Sigmoid colon (tissue), 7 donors: Measurements from ENCODE around the gene ZNF644. TPM values are rescaled to one million over a fixed set of nuclear protein-coding genes. Genes with fewer than 3 reads are reported as not detected.

Experiments used
- DNase-seq: peaks from one replicate; pipeline ENCODE4 v3.0.0-alpha.2; 2019
- H3K27ac ChIP-seq, 4 donors: fragments of 200-600 bp; sonication (generic); one replicate each; pipeline ENCODE4 v1.5.1; 2016 to 2019; ENCODE audit warnings: mild to moderate bottlenecking in 1 of 4
- H3K27me3 ChIP-seq, 3 donors: fragments of 200-600 bp; sonication (generic); one replicate each; pipeline ENCODE4 v1.5.1; 2019; ENCODE audit warnings: mild to moderate bottlenecking in 1 of 3
- H3K36me3 ChIP-seq, 4 donors: fragments of 200-600 bp; sonication (generic); one replicate each; pipeline ENCODE4 v1.5.1; 2016 to 2019
- H3K4me1 ChIP-seq, 4 donors: fragments of 200-600 bp; sonication (generic); one replicate each; pipeline ENCODE4 v1.5.1; 2017 to 2019
- H3K4me3 ChIP-seq, 4 donors: fragments of 200-600 bp; sonication (generic); one replicate each; pipeline ENCODE4 v1.5.1; 2017 to 2019; ENCODE audit warnings: mild to moderate bottlenecking in 2 of 4, moderate library complexity in 1 of 4
- H3K9me3 ChIP-seq, 4 donors: fragments of 200-600 bp in 3 of 4; sonication (generic) in 3 of 4; one replicate each; pipeline versions ENCODE4 v1.5.1 to v1.6.1; 2013 to 2019
- EP300 ChIP-seq, 4 donors: sonication (generic); formaldehyde crosslinking; IDR thresholded peaks; one replicate each; pipeline ENCODE4 v1.6.1; 2017; ENCODE audit warnings: antibody characterized with exemption in 4 of 4
- POLR2A ChIP-seq, 2 donors: fragments of 450-650 bp; IDR thresholded peaks; one replicate each; pipeline ENCODE4 v1.6.1; 2016; ENCODE audit warnings: antibody characterized with exemption in 2 of 2, mild to moderate bottlenecking in 2 of 2, moderate library complexity in 2 of 2
- POLR2AphosphoS5 ChIP-seq, 4 donors: sonication (generic); formaldehyde crosslinking; IDR thresholded peaks; one replicate each; pipeline ENCODE4 v1.6.1; 2017; ENCODE audit warnings: antibody characterized with exemption in 4 of 4
- WGBS, 2 donors: extraction: QIAGEN DNeasy Blood & Tissue Kit; methylation state at CpG; one replicate each; pipeline ENCODE4 v1.1.7; 2013; 5-methylcytosine and 5-hydroxymethylcytosine counted together
- intact Hi-C: fragments of 100-400 bp; cut with DNase I; formaldehyde crosslinking; loops from one replicate; pipeline ENCODE4 v1.15.1; 2023
- polyA plus RNA-seq, 3 donors: library from polyadenylated mRNA; stranded (reverse); fragments of 200-250 nt; gene quantifications; one replicate each; pipeline ENCODE4 v1.2.3, GENCODE V29; 2013
- total RNA-seq, 4 donors: library from RNA; depleted of rRNA; stranded (reverse); fragments of >200 nt; gene quantifications; one replicate each; pipeline ENCODE4 v1.1.0, GENCODE V29; 2016
- TF ChIP-seq, protein P1 (sequence below), 4 experiments: fragments of 450-650 bp in 3 of 4; fragments of 200-600 bp in 1 of 4; IDR thresholded peaks; one replicate each; pipeline ENCODE4 v1.5.1; 2016 to 2019; ENCODE audit warnings: antibody characterized with exemption in 4 of 4, mild to moderate bottlenecking in 3 of 4, moderate library complexity in 2 of 4
- donor health status: healthy with polysubstance abuse.
- donor health status: Bipolar disorder and iron deficiency.
- donor health status: healthy.

Gene ZNF644
- total and polyA plus RNA-seq, 7 donors: 17.4 to 74.2 (median 55.1) TPM

DNA sequence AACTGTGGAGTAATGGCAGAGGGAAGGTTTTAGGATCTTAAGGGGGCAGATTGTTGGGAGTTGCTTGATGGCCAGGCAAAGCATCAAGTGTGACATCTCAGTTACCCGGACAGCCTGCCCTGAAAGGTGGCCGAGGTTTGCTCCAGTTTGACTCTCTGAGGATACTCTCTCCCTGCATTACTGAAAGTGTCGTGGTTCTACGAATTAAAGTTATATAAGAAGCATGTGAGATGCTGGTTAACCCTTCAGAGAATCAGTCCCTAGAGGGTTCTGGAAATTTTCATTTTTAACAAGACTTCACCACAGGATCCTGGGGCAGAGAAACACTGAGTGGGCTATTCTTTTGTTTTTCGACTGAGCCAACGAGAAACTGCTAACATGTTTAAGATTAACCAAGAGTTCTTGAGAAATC is 689 bp upstream of the ZNF644 start:
- Histone ChIP-seq H3K27ac (peak overlapping the region; percentile 95 to 100 (median 100)), H3K36me3 (no peaks in the 10 kb centered on the region), H3K4me3 (peak overlapping the region; percentile 74 to 97 (median 82)), H3K27me3 (no peaks in the 10 kb centered on the region), H3K4me1 (peaks cover 0 to 42% (median 34%) of the 10 kb centered on the region in 4 donors), H3K9me3 (no peaks in the 10 kb centered on the region)
- no peak for DNase-seq
- no peak for TF ChIP-seq EP300 (IDR thresholded peaks at IDR 0.05)
- TF ChIP-seq POLR2A (IDR thresholded peaks at IDR 0.05): no peak
- TF ChIP-seq, protein P1, sequence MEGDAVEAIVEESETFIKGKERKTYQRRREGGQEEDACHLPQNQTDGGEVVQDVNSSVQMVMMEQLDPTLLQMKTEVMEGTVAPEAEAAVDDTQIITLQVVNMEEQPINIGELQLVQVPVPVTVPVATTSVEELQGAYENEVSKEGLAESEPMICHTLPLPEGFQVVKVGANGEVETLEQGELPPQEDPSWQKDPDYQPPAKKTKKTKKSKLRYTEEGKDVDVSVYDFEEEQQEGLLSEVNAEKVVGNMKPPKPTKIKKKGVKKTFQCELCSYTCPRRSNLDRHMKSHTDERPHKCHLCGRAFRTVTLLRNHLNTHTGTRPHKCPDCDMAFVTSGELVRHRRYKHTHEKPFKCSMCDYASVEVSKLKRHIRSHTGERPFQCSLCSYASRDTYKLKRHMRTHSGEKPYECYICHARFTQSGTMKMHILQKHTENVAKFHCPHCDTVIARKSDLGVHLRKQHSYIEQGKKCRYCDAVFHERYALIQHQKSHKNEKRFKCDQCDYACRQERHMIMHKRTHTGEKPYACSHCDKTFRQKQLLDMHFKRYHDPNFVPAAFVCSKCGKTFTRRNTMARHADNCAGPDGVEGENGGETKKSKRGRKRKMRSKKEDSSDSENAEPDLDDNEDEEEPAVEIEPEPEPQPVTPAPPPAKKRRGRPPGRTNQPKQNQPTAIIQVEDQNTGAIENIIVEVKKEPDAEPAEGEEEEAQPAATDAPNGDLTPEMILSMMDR (IDR thresholded peaks at IDR 0.05): no peak
- TF ChIP-seq POLR2AphosphoS5 (IDR thresholded peaks at IDR 0.05): no peak
- intact Hi-C loops: loop anchor here (5.0 to 10.0 kb wide), 4 partner anchors 120 to 1028 kb away; partner anchors contain the start of genes CDC7 and ZNF326
- 67 to 69% methylated on average over 6 of the region's 6 CpGs for WGBS, 2 donors

DNA sequence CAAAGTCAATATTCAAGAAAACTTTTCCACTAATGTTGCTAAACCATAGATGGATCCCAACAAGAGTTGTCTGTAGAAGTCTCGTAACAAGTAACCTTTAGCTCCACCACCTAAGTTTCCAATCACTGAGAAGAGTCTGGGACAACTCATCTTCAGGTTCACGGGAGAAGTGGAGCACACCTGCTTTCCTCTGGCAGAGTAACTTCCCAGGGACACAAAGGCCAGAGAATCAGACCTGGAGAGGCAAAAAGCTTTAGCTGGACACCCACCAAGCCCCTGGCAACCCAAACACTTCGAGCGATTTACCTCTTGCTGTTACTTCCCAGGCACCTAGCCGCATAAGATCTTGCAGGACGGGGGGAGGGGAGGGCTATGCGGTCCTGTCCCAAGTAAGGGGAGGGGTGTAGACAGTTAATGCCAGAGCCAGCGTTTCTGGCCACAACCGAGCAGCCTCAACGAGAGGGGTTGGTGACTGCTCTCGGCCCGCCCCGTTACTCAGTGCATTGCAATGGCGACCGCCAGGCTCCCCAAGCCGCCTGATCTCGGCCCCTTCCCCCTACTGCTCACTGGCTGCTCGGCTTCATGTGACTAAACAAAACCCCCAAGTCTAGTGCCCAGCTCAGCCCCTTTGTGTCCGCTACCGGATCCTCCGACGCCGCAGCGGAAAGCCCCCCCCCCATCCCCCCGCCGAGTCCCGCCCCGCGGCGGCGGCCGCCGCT is 709 bp downstream of the ZNF644 start:
- intact Hi-C loops: loop anchor here (2.0 to 10.0 kb wide), 5 partner anchors 119 to 1026 kb away; partner anchors contain the start of genes CDC7 and ZNF326
- Histone ChIP-seq H3K27me3 (no peaks in the 10 kb centered on the region), H3K4me1 (peaks cover 0 to 56% (median 45%) of the 10 kb centered on the region in 4 donors), H3K4me3 (peak overlapping the region; percentile 74 to 97 (median 82)), H3K27ac (peak overlapping the region; percentile 95 to 100 (median 100)), H3K9me3 (no peaks in the 10 kb centered on the region), H3K36me3 (no peaks in the 10 kb centered on the region)
- TF ChIP-seq POLR2AphosphoS5 (IDR thresholded peaks at IDR 0.05) (no peak), POLR2A (IDR thresholded peaks at IDR 0.05) (no peak), EP300 (IDR thresholded peaks at IDR 0.05) (no peak)
- TF ChIP-seq, protein P1 (IDR thresholded peaks at IDR 0.05): no peak
- 1% methylated on average over 33 of the region's 33 CpGs for WGBS, 2 donors
- DNase-seq: peak; percentile 87

DNA sequence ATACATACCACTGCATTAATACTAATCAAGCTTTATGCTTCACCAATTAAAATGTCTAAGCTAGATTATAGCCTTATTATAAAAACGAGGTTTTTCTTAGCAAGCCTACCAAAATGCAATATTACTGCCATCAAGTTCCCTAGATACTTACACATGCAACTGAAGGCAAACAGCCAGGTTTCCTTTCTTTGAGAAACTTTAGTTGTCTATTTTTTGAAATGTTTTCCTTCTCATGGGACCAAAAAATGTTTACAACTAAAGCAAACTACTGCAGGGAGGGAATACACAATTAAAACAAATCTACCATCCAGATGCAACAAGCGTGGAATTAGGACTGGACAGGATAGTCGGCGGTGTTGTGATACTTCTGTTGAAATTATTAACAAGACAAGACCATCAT is 1.3 kb downstream of the ZNF644 start:
- 22 to 32% methylated on average over 4 of the region's 4 CpGs for WGBS, 2 donors
- Histone ChIP-seq H3K4me1 (peaks cover 0 to 62% (median 51%) of the 10 kb centered on the region in 4 donors), H3K4me3 (peak overlapping the region; percentile 74 to 97 (median 82)), H3K27ac (peak overlapping the region; percentile 95 to 100 (median 100)), H3K36me3 (no peaks in the 10 kb centered on the region), H3K9me3 (no peaks in the 10 kb centered on the region), H3K27me3 (no peaks in the 10 kb centered on the region)
- no peak for DNase-seq
- TF ChIP-seq POLR2A (IDR thresholded peaks at IDR 0.05): no peak
- TF ChIP-seq EP300 (IDR thresholded peaks at IDR 0.05): no peak
- no peak for TF ChIP-seq POLR2AphosphoS5 (IDR thresholded peaks at IDR 0.05)
- TF ChIP-seq, protein P1 (IDR thresholded peaks at IDR 0.05): no peak
- intact Hi-C loops: loop anchor here (2.0 to 10.0 kb wide), 5 partner anchors 118 to 1026 kb away; partner anchors contain the start of genes CDC7 and ZNF326

DNA sequence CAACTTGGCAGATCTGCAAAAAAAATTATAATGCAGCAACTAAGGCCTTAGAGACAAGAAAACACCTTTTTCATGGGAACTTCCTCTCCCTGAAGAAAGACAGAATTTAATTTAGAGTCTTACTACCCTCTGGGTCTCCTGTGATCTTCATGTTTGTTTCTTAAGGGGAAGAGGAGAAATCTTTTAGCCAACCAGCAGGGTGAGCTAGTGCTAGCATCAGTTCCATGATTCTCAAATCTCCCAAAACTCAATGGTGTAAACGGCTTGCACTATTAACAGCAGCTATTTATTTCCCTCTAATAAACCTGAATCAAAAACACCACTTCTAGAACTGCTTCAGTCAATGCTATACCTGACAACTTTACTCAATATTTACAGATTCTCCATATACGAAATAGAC is 3.8 kb downstream of the ZNF644 start:
- H3K4me1 ChIP-seq: peaks cover 0 to 85% (median 58%) of the 10 kb centered on the region in 4 donors
- H3K27ac ChIP-seq: no peak overlapping the region
- H3K36me3 ChIP-seq: no peaks in the 10 kb centered on the region
- H3K27me3 ChIP-seq: no peaks in the 10 kb centered on the region
- 50 to 53% methylated on average over 2 of the region's 2 CpGs for WGBS, 2 donors
- no peak for DNase-seq
- TF ChIP-seq POLR2AphosphoS5 (IDR thresholded peaks at IDR 0.05): no peak
- TF ChIP-seq, protein P1 (IDR thresholded peaks at IDR 0.05): peak in 2 of 4 experiments; percentile 10 to 11
- intact Hi-C loops: no loop called here
- no peak overlapping the region for H3K4me3 ChIP-seq
- H3K9me3 ChIP-seq: no peaks in the 10 kb centered on the region
